ENCODE results near the gene AFF3. TPM values are rescaled to one million over a fixed set of nuclear protein-coding genes. Genes with fewer than 3 reads are reported as not detected.

AFF3 gene
- total and polyA plus RNA-seq, 2 of the 8 experiments (the other 6 are each of a cell fraction or from before 2014, with no cell fraction given) = 0.27 to 3.0 TPM

GRCh38 chr2:99862566-99862965 lies 279.8 kb downstream of the AFF3 start:
- Histone ChIP-seq H4K20me1 (replicated peaks in 1 of 2; ENCODE audit: control insufficient read depth in 1 of 2, insufficient read depth in 2 of 2, low read length in 2 of 2) (no peaks in the 10 kb centered on the region), H3K79me2 (ENCODE audit: control insufficient read depth in 1 of 2, insufficient read depth in 2 of 2, low read length in 2 of 2) (no peaks in the 10 kb centered on the region), H3K18ac (ENCODE audit: extremely low read depth, low read length) (no peak overlapping the region), H4K5ac (ENCODE audit: insufficient read length, low read depth, low read length) (no peak overlapping the region), H3K56ac (replicated peaks; ENCODE audit: insufficient read length, low read depth, low read length) (no peak overlapping the region), H2BK20ac (ENCODE audit: low read length) (no peak overlapping the region), H3K23ac (ENCODE audit: insufficient read length) (no peak overlapping the region), H2AFZ (ENCODE audit: low read length) (no peak overlapping the region), H3K4me3 (ENCODE audit: extremely low read depth in 1 of 4, insufficient read depth in 2 of 4, low read depth in 3 of 4, low read length in 4 of 4) (no peak overlapping the region), H4K91ac (replicated peaks; ENCODE audit: insufficient read length, low read length) (no peak overlapping the region), H3K4me2 (ENCODE audit: insufficient read depth in 1 of 2, low read depth in 2 of 2, low read length in 2 of 2) (no peak overlapping the region), H3K27ac (ENCODE audit: low read depth, low read length) (no peak overlapping the region), H4K8ac (ENCODE audit: extremely low read depth, insufficient read depth, low read length) (no peak overlapping the region), H3K9ac (replicated peaks in 1 of 4; ENCODE audit: extremely low read depth in 1 of 4, low read depth in 3 of 4, low read length in 3 of 4) (no peak overlapping the region), H2BK15ac (ENCODE audit: low read length) (no peak overlapping the region), H3K23me2 (ENCODE audit: low read depth, low read length) (no peaks in the 10 kb centered on the region), H3K79me1 (ENCODE audit: low read depth, low read length) (no peaks in the 10 kb centered on the region), H3K4me1 (replicated peaks in 1 of 4; ENCODE audit: control insufficient read depth in 3 of 4, insufficient read depth in 4 of 4, low read length in 3 of 4) (no peaks in the 10 kb centered on the region), H2BK12ac (ENCODE audit: low read depth, low read length) (no peak overlapping the region), H2BK120ac (replicated peaks; ENCODE audit: low read depth, low read length) (no peak overlapping the region), H3K4ac (replicated peaks; ENCODE audit: insufficient read length, low read depth, low read length) (no peak overlapping the region), H3K14ac (ENCODE audit: insufficient read length) (no peak overlapping the region), H2BK5ac (ENCODE audit: low read depth, low read length) (no peak overlapping the region), H3K27me3 (replicated peaks in 1 of 4; ENCODE audit: control insufficient read depth in 3 of 4, extremely low read depth in 1 of 4, insufficient read depth in 3 of 4, low read length in 3 of 4) (no peaks in the 10 kb centered on the region), H3K36me3 (ENCODE audit: control insufficient read depth in 2 of 4, insufficient read depth in 4 of 4, low read length in 3 of 4) (no peaks in the 10 kb centered on the region), H2AK5ac (ENCODE audit: low read depth, low read length) (no peak overlapping the region), H3K9me3 (ENCODE audit: insufficient read depth in 2 of 2, low read depth in 1 of 2, low read length in 1 of 2) (no peaks in the 10 kb centered on the region)
- ChIA-PET CTCF (ENCODE audit: partially characterized antibody) (interaction anchor here (0.9 to 1.3 kb wide), 2 partner anchors 42 to 49 kb away, joined by 3 read pairs; no protein-coding TSS in a partner anchor), POLR2A (ENCODE audit: partially characterized antibody) (no interaction called here)
- DNase-seq (ENCODE audit: low read depth in 1 of 2, low spot score in 2 of 2) (no peak), FAIRE-seq (no peak)
- WGBS, 2 experiments (ENCODE audit: extremely low coverage in 1 of 2, insufficient coverage in 1 of 2, insufficient read length in 1 of 2, insufficient replicate concordance in 2 of 2, low coverage in 1 of 2, low lambda C conversion rate in 2 of 2, missing lambda C conversion rate in 1 of 2) = 93% methylated on average over 3 of the region's 3 CpGs; no CpG with 5 or more reads in 1 of the 2 experiments
- TF ChIP-seq E2F6 (IDR thresholded peaks at IDR 0.05) (no peak), RBBP5 (IDR thresholded peaks at IDR 0.05; ENCODE audit: borderline replicate concordance, low read depth, low read length) (no peak), EZH2 (IDR thresholded peaks at IDR 0.05; ENCODE audit: low read depth, low read length, severe bottlenecking) (no peak), SP1 (IDR thresholded peaks at IDR 0.05; ENCODE audit: low read depth, low read length) (no peak), KDM1A (IDR thresholded peaks at IDR 0.05; ENCODE audit: borderline replicate concordance, low read length) (no peak), TCF12 (IDR thresholded peaks at IDR 0.05; ENCODE audit: low read depth, low read length) (no peak), NRF1 (IDR thresholded peaks at IDR 0.05; ENCODE audit: low read depth, low read length) (no peak), KDM4A (IDR thresholded peaks at IDR 0.05; ENCODE audit: low read depth, low read length, severe bottlenecking) (no peak), BRCA1 (IDR thresholded peaks at IDR 0.05; ENCODE audit: low read depth, low read length) (no peak), NANOG (IDR thresholded peaks at IDR 0.05; ENCODE audit: insufficient read depth, low read depth, low read length, poor library complexity, severe bottlenecking) (no peak)
- TF ChIP-seq, protein P1, sequence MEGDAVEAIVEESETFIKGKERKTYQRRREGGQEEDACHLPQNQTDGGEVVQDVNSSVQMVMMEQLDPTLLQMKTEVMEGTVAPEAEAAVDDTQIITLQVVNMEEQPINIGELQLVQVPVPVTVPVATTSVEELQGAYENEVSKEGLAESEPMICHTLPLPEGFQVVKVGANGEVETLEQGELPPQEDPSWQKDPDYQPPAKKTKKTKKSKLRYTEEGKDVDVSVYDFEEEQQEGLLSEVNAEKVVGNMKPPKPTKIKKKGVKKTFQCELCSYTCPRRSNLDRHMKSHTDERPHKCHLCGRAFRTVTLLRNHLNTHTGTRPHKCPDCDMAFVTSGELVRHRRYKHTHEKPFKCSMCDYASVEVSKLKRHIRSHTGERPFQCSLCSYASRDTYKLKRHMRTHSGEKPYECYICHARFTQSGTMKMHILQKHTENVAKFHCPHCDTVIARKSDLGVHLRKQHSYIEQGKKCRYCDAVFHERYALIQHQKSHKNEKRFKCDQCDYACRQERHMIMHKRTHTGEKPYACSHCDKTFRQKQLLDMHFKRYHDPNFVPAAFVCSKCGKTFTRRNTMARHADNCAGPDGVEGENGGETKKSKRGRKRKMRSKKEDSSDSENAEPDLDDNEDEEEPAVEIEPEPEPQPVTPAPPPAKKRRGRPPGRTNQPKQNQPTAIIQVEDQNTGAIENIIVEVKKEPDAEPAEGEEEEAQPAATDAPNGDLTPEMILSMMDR (IDR thresholded peaks at IDR 0.05; ENCODE audit: control extremely low read depth in 1 of 3, insufficient read depth in 1 of 3, low read depth in 1 of 3, low read length in 3 of 3) = no peak
